B cell (primary cell): Measurements from ENCODE around the gene NKX3-2. TPM values are rescaled to one million over a fixed set of nuclear protein-coding genes. Genes with fewer than 3 reads are reported as not detected.
A peak's percentile ranks its signal among the peaks of the same experiment; 100 is the strongest.

Source experiments
- ATAC-seq: fragments of 200-7000 bp; cut with Tn5 transposase; one replicate; pipeline ENCODE4 v1.10.0; 2021; ENCODE audit warnings: low read depth, mild to moderate bottlenecking, moderate number of reproducible peaks, moderate library complexity
- CTCF ChIA-PET: fragments of 350-600 bp; sonication (Branson Sonifier 250); formaldehyde crosslinking; loops from one replicate; lab custom pipeline; 2021; ENCODE audit warnings: antibody characterized with exemption, inconsistent platforms; lab: Charles Lee
- POLR2A ChIA-PET: fragments of 350-600 bp; sonication (Branson Sonifier 250); formaldehyde crosslinking; loops from one replicate; lab custom pipeline; 2021; ENCODE audit warnings: antibody characterized with exemption; lab: Charles Lee
- DNase-seq: peaks from one replicate; pipeline ENCODE4 v3.0.0; 2013
- H2AFZ ChIP-seq: 2 replicates; pipeline ENCODE4 v1.6.1; 2012; ENCODE audit warnings: mild to moderate bottlenecking, low read depth, low read length; ENCODE audit not compliant: insufficient read depth, poor library complexity, severe bottlenecking
- H3K27ac ChIP-seq, 2 donors: 1 replicate in 1 of 2; 2 replicates in 1 of 2; pipeline ENCODE4 v1.5.1; 2012 to 2013; ENCODE audit warnings: low read length in 2 of 2, mild to moderate bottlenecking in 2 of 2, moderate library complexity in 1 of 2
- H3K27me3 ChIP-seq, 4 experiments: fragments of 200-600 bp in 1 of 4; sonication (generic) in 1 of 4; replicated peaks in 1 of 4; 1 replicate in 2 of 4; 2 replicates in 2 of 4; pipeline versions ENCODE4 v1.6.1 to v1.7.0; 2013 to 2016; ENCODE audit warnings: low read length in 3 of 4, mild to moderate bottlenecking in 2 of 4, mixed read lengths in 1 of 4, moderate library complexity in 1 of 4; ENCODE audit not compliant: insufficient read depth in 4 of 4, control insufficient read depth in 3 of 4; ENCODE audit errors: control extremely low read depth in 1 of 4
- H3K36me3 ChIP-seq, 2 experiments: replicated peaks in 1 of 2; 1 replicate in 1 of 2; 2 replicates in 1 of 2; pipeline versions ENCODE4 v1.6.1 to v1.7.1; 2013; ENCODE audit warnings: low read length in 1 of 2; ENCODE audit not compliant: insufficient read depth in 2 of 2, control insufficient read depth in 1 of 2; ENCODE audit errors: control extremely low read depth in 1 of 2, extremely low read depth in 1 of 2
- H3K4me1 ChIP-seq, 2 donors: fragments of 200-600 bp in 1 of 2; sonication (generic) in 1 of 2; 1 replicate in 1 of 2; 2 replicates in 1 of 2; pipeline versions ENCODE4 v1.5.1 to v1.6.1; 2013 to 2017; ENCODE audit warnings: low read length in 2 of 2; ENCODE audit not compliant: control insufficient read depth in 2 of 2, insufficient read depth in 2 of 2
- H3K4me2 ChIP-seq: replicated peaks from 2 replicates; pipeline ENCODE3; 2012; ENCODE audit warnings: mild to moderate bottlenecking, low read depth, low read length; ENCODE audit not compliant: poor library complexity, severe bottlenecking
- H3K4me3 ChIP-seq, 5 experiments: fragments of 200-600 bp in 1 of 5; sonication (generic) in 1 of 5; 1 replicate in 3 of 5; 2 replicates in 2 of 5; pipeline versions ENCODE4 v1.5.1 to v1.7.0; 2011 to 2016; ENCODE audit warnings: low read length in 4 of 5, mild to moderate bottlenecking in 4 of 5, low read depth in 2 of 5, control low read depth in 1 of 5, moderate library complexity in 1 of 5; ENCODE audit not compliant: insufficient read depth in 1 of 5; ENCODE audit errors: control extremely low read depth in 1 of 5, extremely low read depth in 1 of 5
- H3K79me2 ChIP-seq: fragments of 200-600 bp; sonication (generic); one replicate; pipeline ENCODE4 v1.6.0; 2016; ENCODE audit warnings: low read length; ENCODE audit not compliant: control insufficient read depth, insufficient read depth
- H3K9ac ChIP-seq: fragments of 200-600 bp; sonication (generic); 2 replicates; pipeline ENCODE4 v1.6.1; 2017; ENCODE audit warnings: mild to moderate bottlenecking, low read length, moderate library complexity
- H3K9me3 ChIP-seq, 3 donors: one replicate each; pipeline versions ENCODE4 v1.6.1 to v1.7.1; 2013; ENCODE audit warnings: low read length in 2 of 3; ENCODE audit not compliant: control insufficient read depth in 2 of 3, insufficient read depth in 1 of 3; ENCODE audit errors: control extremely low read depth in 1 of 3
- H4K20me1 ChIP-seq: 2 replicates; pipeline ENCODE4 v1.6.0; 2012; ENCODE audit warnings: mild to moderate bottlenecking, low read length; ENCODE audit not compliant: insufficient read depth, control insufficient read depth, poor library complexity, severe bottlenecking
- H3K27ac Mint-ChIP-seq: one replicate; pipeline ENCODE4 v1.8.0; 2021; ENCODE audit warnings: mixed read lengths
- H3K27me3 Mint-ChIP-seq: one replicate; pipeline ENCODE4 v1.8.0; 2021; ENCODE audit warnings: mixed read lengths
- H3K4me1 Mint-ChIP-seq: one replicate; pipeline ENCODE4 v1.8.0; 2021; ENCODE audit warnings: mixed read lengths
- H3K4me3 Mint-ChIP-seq: one replicate; pipeline ENCODE4 v1.8.0; 2021; ENCODE audit warnings: mixed read lengths
- H3K9me3 Mint-ChIP-seq: one replicate; pipeline ENCODE4 v1.8.0; 2022; ENCODE audit warnings: mixed read lengths; ENCODE audit not compliant: insufficient read depth
- EZH2 ChIP-seq: IDR thresholded peaks from 2 replicates; pipeline ENCODE4 v1.6.1; 2012; ENCODE audit warnings: borderline replicate concordance, low read depth, mild to moderate bottlenecking, moderate library complexity, low read length; ENCODE audit not compliant: insufficient read depth, poor library complexity, severe bottlenecking
- WGBS: methylation state at CpG from one replicate; pipeline ENCODE4 v1.1.5; 2013; ENCODE audit warnings: missing lambda C conversion rate; ENCODE audit not compliant: insufficient coverage; 5-methylcytosine and 5-hydroxymethylcytosine counted together
- intact Hi-C: fragments of 100-400 bp; cut with micrococcal nuclease; formaldehyde crosslinking; loops from one replicate; pipeline ENCODE4 v1.10.0; 2022
- polyA minus RNA-seq: library from RNA; depleted of rRNA, polyadenylated mRNA; stranded (reverse); fragments of >200 nt; gene quantifications from 2 replicates; pipeline ENCODE4 v1.2.3, GENCODE V29; 2012
- polyA plus RNA-seq: library from polyadenylated mRNA; depleted of rRNA; stranded (reverse); fragments of >200 nt; gene quantifications from 2 replicates; pipeline ENCODE4 v1.2.3, GENCODE V29; 2012
- total RNA-seq, 2 donors: library from RNA; stranded (reverse); fragments of 120-200 nt in 1 of 2; gene quantifications; 1 replicate in 1 of 2; 2 replicates in 1 of 2; pipeline versions ENCODE4 v1.2.3 to v1.2.4, GENCODE V29; 2013 to 2022
- TF ChIP-seq, protein P1 (sequence below): fragments of 200-600 bp; IDR thresholded peaks from one replicate; pipeline ENCODE4 v1.8.0; 2022; ENCODE audit warnings: antibody characterized with exemption, mild to moderate bottlenecking

NKX3-2 gene
- total RNA-seq, result not detected in 2 replicates
- total RNA-seq (2013), result not detected
- not detected in 2 replicates for polyA plus RNA-seq
- polyA minus RNA-seq, result not detected in 2 replicates

DNA sequence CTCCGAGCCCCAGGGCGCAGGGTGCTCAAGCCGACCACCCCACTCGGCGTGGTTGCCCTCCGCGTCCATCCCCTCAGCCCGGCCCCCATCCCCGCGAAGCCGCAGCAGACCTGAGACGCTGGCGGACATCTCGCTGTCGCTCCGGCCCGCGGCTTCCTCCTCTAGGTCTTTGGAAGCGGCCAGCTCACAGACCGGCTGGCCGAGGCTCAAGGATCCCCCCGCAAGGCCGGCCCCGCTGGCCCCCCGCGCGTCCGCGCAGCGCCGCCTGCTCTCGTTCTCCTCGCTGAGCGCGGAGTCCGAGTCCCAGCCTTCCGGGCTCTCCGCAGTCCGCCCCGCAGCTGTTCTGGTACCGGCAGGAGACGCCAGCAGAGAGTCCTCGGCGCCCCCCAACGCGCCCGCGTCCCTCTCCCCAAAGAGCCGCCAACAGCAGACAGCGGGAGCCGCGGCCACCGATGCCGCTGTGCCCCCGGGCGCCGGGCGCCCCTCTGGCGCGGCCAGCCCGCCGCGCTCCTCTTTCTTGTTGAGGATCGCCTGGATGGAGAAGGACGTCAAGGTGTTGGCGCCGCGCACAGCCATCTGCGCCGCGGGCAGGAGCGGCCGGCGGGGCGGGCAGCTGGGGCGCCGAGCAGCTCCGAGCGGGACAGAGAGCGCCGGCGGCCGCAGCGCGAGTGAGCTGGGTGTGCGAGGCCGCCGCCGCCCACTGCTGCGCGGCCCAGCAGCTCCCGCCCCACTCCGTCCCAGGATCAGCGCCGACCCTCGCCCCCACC is at the start of gene NKX3-2:
Gene NKX3-2, minus strand, starts transcription at position 670 of the 767 bp plus-strand sequence. Its CDS starts 94 bp downstream, at position 576.
- intact Hi-C loops, result loop anchor here (2.0 kb wide), 1 partner anchor 15 kb away; no protein-coding TSS in a partner anchor
- Histone ChIP-seq H3K4me3 (peak within 1 kb of the TSS in 4 of 5 experiments; percentile 31 to 59 (median 46)), H3K9ac (peak within 1 kb of the TSS; percentile 30), H3K4me1 (peaks cover 79 to 85% of the 10 kb centered on the region in 2 donors), H3K36me3 (no peaks in the 10 kb centered on the region), H3K79me2 (no peaks in the 10 kb centered on the region), H3K27me3 (peaks cover 2 to 93% (median 80%) of the 10 kb centered on the region in 4 experiments), H4K20me1 (no peaks in the 10 kb centered on the region), H3K9me3 (peaks cover 2 to 75% (median 36%) of the 10 kb centered on the region in 3 donors), H2AFZ (peak within 1 kb of the TSS; percentile 66), H3K4me2 (peak within 1 kb of the TSS; percentile 81), H3K27ac (no peak within 1 kb of the TSS)
- ChIA-PET POLR2A (interaction anchor here (0.6 kb wide), 1 partner anchor 20 kb away, joined by 4 read pairs; no protein-coding TSS in a partner anchor), CTCF (interaction anchor here (0.9 to 2.0 kb wide), 2 partner anchors 13 to 817 kb away, joined by 4 to 8 read pairs; no protein-coding TSS in a partner anchor)
- peak within 1 kb of the TSS; percentile 67 for H3K27ac Mint-ChIP-seq
- H3K4me3 Mint-ChIP-seq, result peak within 1 kb of the TSS; percentile 85
- ATAC-seq (no peak), DNase-seq (peak; percentile 63)
- WGBS, result 3% methylated on average over 96 of the region's 96 CpGs
- peaks cover 48% of the 10 kb centered on the region for H3K4me1 Mint-ChIP-seq
- H3K27me3 Mint-ChIP-seq, result peaks cover 59% of the 10 kb centered on the region
- TF ChIP-seq EZH2, result peak; percentile 95
- TF ChIP-seq, protein P1, sequence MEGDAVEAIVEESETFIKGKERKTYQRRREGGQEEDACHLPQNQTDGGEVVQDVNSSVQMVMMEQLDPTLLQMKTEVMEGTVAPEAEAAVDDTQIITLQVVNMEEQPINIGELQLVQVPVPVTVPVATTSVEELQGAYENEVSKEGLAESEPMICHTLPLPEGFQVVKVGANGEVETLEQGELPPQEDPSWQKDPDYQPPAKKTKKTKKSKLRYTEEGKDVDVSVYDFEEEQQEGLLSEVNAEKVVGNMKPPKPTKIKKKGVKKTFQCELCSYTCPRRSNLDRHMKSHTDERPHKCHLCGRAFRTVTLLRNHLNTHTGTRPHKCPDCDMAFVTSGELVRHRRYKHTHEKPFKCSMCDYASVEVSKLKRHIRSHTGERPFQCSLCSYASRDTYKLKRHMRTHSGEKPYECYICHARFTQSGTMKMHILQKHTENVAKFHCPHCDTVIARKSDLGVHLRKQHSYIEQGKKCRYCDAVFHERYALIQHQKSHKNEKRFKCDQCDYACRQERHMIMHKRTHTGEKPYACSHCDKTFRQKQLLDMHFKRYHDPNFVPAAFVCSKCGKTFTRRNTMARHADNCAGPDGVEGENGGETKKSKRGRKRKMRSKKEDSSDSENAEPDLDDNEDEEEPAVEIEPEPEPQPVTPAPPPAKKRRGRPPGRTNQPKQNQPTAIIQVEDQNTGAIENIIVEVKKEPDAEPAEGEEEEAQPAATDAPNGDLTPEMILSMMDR, result no peak
- no peaks in the 10 kb centered on the region for H3K9me3 Mint-ChIP-seq

DNA sequence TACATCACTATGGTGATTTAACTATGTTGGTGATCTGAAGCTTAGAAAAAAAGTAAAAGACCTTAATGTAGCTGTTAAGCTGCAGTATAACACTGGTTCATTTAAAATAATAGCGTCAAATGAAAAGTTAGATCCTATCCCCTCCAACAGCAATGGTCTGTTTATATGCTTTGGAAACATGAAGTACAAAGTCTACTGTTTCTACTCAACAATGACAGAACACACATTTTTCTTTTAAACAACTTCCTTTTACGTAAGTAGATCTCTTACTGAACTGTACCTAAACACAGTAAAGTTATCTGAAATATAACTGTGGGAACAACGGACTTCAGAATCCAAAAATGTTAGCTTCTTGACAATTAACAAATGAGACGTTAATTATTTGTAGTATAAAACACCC is 47.9 kb upstream of the NKX3-2 start:
- no peak overlapping the region for H3K27ac Mint-ChIP-seq
- Histone ChIP-seq H3K36me3 (peaks cover 6 to 83% of the 10 kb centered on the region in 2 experiments), H4K20me1 (no peaks in the 10 kb centered on the region), H3K9ac (no peak overlapping the region), H3K4me3 (no peak overlapping the region), H3K4me2 (no peak overlapping the region), H3K27ac (no peak overlapping the region), H3K27me3 (no peaks in the 10 kb centered on the region), H3K79me2 (no peaks in the 10 kb centered on the region), H3K9me3 (no peaks in the 10 kb centered on the region), H2AFZ (no peak overlapping the region), H3K4me1 (no peaks in the 10 kb centered on the region)
- ATAC-seq, result no peak
- ChIA-PET POLR2A (no interaction called here), CTCF (no interaction called here)
- no peak overlapping the region for H3K4me3 Mint-ChIP-seq
- TF ChIP-seq EZH2, result no peak
- TF ChIP-seq, protein P1, result no peak
- H3K4me1 Mint-ChIP-seq, result no peaks in the 10 kb centered on the region
- intact Hi-C loops, result no loop called here
- H3K9me3 Mint-ChIP-seq, result no peaks in the 10 kb centered on the region
- WGBS, result no CpG with 5 or more reads among the region's 4 CpGs
- no peak for DNase-seq
- no peaks in the 10 kb centered on the region for H3K27me3 Mint-ChIP-seq
